GM19372 (cell line): ENCODE data around the gene BMP6.

Experiments
- ATAC-seq: cut with Tn5 transposase; IDR thresholded peaks from one replicate; pipeline ENCODE4 v1.9.1; 2021; ENCODE audit warnings: mild to moderate bottlenecking, low read depth, moderate library complexity; ENCODE audit not compliant: unreplicated experiment

BMP6 gene

DNA sequence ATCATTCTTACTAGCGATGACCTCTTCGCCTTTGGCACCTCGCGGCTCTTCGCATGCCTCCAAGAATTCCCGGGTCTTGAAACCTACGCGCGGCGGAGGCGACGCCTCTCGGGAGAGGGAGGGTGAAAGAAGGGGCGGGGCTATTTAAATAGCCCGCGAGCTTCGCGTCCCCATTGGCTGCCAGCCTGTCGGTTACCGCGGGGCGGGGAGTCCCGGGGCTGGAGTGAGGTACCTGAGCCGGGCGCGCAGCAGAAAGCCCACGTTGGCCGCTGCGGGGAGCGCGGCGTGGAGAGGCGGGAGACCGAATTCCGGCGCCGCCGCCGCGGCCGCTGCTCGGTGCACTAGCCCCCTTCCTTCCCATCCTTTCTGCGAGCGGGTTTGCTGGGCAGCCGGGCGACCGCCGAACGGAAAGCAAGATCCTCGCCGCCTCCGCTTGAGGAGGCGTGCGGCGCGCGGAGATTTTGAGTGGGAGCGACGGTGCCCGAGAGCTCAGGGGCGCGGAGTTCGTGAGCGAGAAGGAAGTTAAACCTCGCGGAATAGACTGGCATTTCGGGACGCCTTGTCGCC is at the start of gene BMP6:
TSS of gene BMP6 (plus strand) at position 251 of the 567 bp plus-strand sequence. CDS start 857 bp downstream, outside the sequence.
- peak; percentile 61 for ATAC-seq

DNA sequence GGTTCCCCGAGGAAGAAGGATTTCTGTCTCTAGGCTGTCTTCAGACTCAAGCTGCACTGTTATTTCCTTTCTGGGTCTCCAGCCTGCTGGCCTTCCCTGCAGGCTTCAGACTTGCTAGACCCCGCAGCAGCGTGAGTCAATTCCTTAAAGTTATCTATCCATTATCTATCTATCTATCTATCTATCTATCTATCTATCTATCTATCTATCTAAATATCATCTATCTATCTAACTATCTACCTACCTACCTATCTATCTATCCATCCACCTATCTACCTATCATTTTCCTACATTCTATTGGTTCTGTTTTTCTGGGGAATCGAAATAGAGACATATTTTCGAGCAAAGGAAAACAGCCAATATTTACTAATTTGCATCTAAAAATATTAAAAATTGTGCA is 48.7 kb upstream of the BMP6 start:
- no peak for ATAC-seq

DNA sequence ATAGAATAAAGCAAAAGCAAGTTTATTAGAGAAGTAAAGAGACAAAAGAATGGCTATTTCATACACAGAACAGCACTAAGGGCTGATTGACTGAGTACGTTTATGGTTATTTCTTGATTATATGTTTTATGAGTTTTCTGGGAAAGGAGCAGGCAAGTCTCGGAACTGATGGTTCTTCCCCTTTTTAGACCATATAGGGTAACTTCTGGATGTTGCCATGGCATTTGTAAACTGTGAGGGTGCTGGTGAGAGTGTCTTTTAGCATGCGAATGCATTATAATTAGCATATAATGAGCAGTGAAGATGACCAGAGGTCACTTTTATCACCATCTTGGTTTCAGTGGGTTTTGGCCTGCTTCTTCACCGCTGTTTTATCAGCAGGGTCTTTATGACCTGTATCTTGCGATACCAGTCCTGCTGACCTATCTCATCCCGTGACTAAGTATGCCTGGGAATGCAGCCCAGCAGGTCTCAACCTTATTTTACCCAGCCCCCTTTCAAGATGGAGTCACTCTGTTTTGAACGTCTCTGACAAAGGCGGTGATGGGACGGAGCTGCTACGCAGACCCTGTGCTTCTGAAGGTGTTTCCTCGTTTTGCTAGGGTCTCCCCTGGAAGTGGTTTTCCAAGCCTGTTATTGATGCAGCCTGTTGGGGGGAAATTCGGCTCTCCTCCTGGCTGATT is 45.4 kb upstream of the BMP6 start:
- no peak for ATAC-seq

DNA sequence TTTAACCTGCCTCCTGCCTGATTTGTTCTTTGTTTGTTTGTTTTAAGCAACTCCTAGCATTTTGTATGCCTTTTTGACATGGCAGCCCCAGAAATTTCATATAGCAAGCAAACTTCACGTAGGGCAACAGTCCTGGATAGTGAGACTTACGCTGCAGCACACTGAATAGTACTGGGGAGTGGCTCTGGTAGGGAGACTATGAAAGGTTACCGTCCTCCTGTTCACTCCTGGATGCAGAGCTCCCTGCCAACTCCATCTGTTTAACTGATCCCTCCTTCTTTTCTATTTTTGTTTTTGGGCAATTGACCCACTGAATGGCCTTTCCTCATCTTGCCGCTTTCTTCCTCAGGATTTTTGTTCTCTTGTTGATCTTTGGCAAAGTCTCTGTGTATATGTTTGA is 44.5 kb upstream of the BMP6 start:
- no peak for ATAC-seq

DNA sequence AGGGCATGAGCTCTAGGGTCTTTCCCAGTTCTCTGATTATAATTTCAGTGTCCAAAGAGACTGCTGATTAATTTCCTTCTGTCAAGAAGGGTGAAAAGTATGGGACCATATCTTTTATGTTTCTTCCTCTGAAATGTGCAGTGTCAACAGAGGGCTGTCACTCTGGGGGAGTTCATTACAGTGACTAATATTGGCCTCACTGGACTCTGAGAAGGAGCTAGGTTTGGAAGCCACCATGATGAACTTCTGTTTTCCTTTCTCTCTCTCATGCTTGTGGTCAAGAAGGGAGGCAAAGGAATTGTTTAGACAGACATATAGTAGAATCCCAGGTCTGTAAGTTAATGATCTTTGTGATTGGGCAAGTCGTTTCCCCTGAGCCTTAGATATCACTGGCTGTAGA is 41.8 kb upstream of the BMP6 start:
- no peak for ATAC-seq

DNA sequence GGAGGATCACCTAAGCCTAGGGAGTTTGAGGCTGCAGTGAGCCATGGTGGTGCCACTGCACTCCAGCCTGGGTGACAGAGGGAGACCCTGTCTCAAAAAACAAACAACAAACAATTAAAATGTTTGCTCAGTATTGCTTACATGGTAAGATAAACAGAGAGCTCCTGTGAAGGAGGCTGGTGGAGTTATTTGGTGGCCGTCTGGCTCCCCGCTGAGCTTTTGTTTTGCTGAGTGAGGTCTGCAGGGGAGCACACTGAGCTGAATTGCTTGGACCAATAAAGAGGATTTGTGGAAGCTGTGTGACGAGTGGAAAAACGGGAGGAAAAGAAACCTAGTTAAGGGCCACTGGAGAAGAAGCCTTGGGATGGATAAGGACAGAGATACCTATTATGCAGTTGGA is 41.1 kb upstream of the BMP6 start:
- ATAC-seq, result no peak

DNA sequence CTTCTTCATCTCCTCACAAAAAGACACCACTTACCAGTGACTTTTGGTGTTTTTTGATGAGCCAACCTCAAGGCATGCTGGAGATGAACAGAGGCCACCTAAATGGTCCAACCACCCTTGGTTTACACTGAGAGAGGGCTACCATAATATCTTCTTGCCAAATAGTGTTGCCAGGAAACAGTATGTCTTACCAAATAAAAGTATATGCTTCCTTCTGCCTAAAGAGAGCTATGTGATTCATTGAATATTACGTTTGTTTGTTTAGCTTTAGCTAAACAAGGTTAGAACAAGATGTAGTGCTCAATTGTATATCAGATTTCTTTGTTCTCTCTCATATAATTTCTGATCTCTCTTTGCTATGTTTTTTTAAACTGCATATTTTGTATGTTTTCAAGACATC is 40.6 kb upstream of the BMP6 start:
- no peak for ATAC-seq

DNA sequence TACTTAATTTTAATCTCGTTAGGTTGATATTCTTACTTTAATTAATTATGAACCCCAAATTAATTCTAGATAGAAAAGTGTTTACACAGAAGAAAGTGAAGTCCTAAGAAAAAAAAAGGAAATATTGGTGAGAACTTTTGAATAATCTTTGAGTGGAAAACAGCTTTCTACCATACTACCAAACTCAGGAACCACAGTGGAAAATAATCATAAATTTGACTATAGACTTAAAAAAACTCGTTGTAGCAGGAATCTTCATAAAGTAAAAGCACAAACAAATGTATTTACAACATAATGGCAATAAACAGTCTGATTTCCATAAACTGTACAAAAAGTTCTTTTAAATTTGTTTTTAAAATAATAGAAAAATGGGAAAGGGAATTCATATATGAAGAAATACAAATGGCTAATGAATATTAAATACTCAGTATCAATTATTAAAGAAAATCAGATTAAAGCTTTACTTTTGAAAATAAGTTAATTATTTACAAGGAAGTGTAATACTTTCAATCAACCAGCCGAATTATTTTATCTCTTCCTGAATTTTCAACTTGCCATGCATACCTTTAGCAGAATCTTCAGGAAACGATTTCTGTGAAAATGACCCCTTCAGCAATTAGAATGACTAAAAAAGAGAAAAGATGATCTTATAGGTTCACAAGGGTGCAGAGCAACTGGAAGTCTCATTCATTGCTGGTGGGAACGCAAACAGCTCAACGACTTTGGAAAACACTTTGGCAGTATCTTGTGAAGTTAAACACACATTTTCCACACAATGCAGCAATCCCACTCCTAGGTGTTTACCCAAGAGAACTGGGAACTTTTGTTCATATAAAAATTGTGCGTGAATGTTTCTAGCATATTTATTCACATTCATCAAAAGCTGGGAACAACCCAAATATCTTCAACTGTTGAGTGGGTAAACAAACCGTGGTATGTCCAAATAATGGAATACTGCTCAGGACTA is 38.5 kb upstream of the BMP6 start:
- ATAC-seq, result no peak

DNA sequence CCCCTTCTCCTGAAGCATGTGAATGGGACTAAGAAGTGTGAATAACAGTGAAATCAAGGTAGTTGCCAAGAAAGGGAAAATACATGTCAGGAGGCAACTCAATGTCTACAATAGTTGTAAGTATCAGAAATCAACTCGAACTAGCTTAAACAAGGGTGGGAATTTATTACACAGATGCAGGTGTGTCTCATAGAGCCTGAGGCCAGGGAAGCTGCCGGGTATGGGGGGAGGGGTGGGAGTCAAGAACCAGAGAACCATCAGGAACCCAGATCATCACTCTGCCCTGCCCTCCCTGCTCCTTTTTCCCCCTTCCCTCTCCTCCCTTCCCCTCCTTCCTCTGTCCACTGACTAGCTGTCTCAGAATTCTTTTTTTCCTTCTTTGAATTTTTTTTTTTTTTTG is 34.9 kb upstream of the BMP6 start:
- no peak for ATAC-seq

DNA sequence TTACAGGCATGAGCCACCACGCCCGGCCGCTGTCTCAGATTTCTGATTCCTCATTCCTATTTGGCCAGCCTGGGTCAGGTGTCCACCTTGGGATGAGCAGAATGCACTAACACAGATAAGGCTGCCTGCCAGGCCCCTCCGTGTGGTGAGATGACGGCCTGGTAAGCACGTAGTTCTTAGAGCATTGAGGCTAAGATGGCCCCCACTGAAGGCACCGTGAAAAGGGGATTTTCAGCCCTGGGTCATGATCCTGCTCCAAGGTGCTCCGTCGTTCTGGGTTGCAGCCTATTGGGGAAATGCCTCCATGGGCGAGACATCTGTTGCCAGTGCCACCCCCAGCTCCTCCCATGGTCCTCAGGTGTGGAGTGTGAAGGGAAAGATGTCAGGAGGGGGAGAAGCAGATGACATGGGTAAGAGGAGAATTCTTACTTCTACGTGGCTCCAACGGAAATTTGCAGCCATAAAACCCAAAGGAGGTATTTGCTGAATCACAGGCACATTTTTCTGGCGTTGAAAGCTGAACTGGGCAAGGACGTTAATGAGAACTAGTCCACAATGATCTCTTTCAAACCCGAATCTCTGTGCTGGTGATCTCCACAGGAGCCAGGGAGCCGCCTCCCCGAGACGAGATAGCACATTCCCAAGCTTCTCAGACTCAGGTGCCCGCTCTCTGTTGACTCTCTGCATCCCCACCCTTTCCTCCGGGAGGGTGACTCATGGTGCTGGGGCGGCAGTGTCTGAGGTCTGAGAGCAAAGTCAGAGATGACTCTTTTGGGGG is 34.0 kb upstream of the BMP6 start:
- ATAC-seq, result no peak

DNA sequence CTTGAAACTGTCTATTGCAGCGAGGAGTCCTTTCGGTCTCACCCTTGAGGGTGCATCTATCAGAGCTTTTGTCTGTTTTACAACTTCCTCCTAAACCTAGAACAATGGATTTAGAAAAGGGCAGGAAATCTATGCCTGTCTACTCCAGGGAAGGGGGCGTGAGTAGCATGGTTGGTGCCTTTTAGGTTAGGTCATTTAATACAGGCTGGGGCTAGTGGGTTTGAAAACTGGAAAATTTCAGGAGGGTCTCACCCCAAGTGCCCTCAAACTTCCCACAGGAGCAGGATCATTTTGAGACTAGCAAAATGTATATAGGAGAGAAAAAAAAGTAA is 33.5 kb upstream of the BMP6 start:
- no peak for ATAC-seq

DNA sequence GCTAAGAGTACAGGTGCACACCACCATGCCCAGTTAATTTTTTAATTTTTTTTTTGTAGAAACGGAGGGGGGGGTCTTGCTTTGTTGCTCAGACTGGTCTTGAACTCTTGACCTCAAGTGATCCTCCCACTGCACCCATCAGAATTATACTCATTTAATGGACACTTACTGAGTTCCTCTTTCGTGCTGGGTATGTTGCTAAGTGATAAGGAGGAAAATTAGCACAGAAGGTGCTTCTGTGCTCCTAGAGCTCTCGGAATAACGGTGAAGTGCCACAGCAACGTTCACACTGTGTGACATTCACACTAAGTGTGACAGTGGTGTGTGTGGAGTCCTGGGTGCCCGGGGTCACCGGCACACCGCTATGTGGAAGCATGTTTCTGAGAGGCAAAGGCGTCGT is 32.1 kb upstream of the BMP6 start:
- ATAC-seq, result no peak

DNA sequence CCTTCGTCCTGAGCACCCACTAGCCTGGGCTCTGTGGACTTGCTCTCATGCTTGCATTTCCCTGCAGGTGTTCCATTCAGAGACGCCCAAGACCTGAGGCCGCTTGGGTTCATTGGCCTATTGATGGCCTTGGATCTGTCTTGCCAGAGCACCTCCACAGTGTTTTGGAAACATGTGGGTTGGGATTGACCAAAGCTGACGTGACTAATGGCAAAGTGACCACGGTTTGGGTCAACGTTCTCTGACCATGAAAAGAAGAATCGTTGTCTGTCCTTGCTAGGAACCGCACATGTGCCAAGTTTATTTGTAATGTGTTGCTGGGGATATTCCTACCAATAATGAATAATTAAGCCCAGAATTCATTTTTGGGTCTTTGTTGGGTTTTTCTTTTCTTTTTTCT is 29.8 kb upstream of the BMP6 start:
- no peak for ATAC-seq

DNA sequence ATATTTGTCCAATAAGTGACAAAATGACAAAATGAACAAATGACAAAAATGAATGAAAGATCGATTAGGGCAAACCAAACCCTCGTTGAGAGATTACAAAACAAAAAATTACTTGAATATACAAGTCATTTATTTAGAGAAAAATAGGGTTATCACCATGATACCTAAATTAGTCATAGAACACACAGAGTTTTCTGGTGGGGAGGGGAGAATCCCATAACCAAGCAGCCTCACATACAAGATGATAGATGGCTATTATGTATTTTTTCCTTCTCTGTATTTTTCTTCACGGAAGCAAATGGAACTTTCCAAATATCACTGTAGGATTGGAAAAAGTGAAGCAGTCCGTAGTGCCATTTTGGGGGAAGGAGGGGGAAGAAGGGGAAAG is 28.5 kb upstream of the BMP6 start:
- ATAC-seq, result no peak

DNA sequence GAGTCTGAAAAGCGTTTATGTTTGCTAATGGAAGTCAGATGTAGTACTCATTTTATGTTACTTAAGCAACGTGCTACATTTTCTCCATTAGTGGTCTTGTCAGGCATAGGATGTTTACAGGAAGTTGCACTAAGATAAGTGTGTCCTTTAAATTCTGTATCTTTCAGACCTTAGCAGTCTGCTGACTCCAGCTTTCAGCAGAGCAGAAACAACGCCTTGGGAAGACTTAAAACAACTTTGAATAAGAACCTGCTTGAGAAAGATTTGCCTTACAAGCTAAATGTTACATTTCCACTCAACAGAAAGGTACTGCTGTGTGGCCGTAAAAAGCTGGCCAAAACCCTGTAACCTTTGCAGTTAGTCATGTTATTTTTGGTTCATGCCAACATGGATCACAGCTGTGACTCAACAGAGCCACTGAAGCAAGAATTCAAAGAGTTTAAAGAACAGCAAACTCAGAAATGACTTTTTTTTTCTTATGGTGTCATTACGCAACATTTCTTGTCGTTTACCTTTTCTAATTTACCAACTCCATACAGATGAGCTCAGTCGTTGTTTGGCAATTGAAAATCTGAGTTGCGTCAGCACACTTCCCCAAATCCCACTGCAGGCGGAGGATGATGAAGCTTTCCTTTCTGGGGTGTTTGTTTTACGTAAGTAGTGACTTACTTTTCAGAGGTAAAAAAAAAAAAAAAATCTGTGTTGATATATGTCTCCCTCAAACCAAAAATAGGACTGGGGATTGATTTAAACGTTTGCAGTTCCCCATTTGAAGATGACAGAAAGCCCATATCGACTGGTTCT is 27.9 kb upstream of the BMP6 start:
- no peak for ATAC-seq

DNA sequence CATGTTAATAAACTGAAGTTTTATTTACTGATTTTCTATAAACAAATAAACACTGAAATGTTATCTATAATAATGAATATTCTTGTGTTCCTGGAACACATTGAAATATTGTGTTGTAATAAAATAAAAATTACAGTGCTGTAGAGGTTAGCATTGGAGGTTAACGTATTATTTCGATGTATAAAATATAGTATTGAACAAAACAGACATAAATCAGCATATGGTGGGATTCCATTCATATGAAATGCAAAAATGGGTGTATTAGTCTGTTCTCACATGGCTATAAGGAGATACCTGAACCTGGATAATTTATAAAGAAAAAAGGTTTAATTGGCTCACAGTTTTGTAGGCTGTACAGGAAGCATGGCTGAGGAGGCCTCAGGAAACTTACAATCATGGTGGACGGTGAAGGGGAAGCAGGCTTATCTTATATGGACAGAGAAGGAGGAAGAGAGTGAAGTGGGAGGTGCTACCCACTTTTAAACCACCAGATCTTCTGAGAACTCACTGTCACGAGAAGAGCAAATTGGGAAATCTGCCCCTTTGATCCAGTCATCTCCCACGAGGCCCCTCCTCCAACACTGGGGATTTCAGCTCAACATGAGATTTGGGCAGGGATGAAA is 24.6 kb upstream of the BMP6 start:
- ATAC-seq, result no peak

DNA sequence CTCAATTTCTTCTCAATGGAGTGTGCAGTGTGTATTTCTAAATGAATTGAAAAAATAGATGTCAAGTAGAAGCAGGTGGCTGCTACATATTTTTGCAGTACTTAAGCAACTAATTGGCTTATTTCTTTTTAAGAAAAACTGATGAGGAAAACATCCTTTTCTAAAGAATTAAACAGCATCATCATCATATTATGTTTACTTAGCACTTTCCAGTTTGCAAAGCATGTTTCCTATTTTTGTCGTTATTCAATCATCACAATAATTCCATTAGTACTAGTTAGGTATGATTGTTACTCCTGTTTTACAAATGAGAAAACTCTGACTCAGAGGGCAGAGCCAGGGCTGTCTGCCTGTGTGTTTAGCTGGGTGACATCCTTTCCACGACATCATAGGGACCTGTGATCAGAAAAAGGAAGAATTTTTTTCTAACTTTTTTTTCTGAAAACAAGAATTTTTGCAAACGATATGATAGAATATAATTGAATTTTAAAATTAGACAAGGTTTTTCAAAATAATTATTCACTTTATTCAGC is 22.7 kb upstream of the BMP6 start:
- ATAC-seq, result no peak

DNA sequence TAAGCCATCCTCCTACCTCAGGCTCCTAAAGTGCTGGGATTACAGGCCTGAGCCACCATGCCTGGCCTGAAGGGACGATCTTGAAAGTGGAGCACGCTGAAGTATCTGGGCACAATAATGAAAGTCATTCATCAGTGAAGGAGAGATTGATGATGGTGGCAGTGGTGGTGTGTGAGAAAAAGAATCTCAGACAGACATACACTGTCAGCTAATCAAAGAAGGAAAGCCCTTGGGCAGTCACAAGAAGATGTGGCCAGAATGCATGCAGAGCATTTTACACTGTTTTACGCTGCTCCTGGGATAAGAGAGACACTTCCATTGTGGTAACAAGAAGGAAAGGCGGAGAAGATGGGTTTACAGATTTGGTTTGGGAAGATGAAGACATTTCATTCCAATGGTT is 20.4 kb upstream of the BMP6 start:
- no peak for ATAC-seq

DNA sequence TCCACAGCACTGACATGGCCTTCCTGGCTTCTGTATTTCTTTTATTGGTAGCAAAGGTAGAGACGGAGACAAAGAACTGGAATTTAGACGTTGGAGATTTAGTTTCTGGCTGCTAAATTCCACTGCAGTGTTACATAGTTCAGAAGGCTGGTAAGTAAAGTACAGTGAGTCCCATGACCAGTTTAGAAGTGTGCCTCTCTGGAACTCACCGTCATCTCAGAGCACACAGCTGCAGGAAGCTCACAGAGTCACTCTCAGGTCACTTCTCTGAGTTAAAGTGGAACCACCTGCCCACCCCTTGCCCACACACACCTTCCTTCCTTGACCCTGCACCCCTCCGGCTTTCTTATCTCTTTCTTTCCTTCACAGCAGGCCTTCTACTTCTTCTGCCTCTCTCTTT is 19.6 kb upstream of the BMP6 start:
- ATAC-seq, result no peak
